Pons (tissue), 1 donor: ENCODE data around the gene ANO8.

Source experiments
- DNase-seq: peaks from one replicate; pipeline ENCODE4 v3.0.0-alpha.2; 2016; ENCODE audit warnings: low spot score

ANO8 gene

DNA sequence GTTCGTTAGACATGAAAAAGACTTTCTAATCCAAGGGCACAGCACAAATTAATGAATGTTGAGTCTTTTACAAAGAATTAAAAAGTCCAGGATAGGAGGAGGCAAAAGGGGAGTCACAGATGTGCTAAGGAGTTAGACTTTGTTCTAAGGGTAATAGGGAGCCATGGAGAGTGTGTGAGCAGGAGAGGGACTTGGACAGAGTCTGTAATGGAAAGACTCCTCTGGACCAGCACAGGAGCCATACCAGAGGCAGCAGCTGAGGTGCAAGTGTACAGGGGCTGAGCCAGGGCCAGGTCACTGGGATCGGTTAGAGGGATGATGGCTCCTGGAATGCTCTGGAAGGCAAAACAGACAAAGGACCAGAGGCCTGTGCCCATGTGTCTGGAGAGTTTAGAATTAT, 13.2 kb upstream of the ANO8 start:
- no peak for DNase-seq

DNA sequence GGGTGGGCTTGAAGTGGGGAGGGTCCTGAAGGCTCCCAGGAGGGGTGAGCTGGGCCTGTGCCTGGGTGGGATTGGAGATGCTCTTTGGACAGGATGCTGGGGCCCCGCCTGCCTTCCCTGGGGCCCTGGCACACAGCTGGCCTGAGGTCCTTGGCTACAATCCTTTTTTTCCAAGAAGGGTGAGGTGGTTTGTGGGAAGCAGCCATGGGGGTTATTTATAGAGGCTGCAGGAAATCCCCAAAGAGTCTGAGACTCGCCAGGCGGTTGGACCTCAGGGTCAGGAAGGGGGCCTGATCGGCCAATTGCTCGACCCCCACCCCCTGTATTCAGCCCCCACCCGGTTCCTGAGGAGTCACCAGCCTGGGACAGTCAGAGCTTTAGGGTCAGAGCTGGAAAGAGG, 12.7 kb upstream of the ANO8 start:
- DNase-seq, result no peak

DNA sequence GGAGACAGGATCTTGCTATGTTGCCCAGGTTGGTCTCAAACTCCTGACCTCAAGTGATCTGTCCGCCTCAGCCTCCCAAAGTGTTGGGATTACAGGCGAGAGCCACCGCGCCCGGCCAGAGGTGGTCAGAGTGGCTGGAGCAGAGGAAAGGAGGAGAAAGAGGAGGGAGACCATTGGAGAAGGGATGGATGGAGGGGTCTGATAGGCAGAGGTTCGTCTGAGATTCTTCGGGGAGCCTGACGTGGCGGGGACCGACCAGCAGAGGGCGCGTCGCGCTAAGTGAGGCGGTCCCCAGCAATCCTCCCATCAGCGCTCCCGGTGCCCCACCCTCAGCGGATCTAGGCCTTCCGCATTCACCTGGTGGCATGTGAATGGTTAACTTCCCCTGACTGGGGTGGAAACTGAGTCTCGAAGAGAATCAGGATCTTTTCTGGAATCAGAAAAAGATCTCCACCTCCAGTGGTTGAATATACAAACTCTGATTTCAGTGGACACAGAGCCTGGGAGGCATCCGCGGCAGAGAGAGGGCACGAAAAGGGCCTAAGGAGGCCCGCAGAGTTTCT, 11.5 kb upstream of the ANO8 start:
- DNase-seq, result peak; percentile 34

DNA sequence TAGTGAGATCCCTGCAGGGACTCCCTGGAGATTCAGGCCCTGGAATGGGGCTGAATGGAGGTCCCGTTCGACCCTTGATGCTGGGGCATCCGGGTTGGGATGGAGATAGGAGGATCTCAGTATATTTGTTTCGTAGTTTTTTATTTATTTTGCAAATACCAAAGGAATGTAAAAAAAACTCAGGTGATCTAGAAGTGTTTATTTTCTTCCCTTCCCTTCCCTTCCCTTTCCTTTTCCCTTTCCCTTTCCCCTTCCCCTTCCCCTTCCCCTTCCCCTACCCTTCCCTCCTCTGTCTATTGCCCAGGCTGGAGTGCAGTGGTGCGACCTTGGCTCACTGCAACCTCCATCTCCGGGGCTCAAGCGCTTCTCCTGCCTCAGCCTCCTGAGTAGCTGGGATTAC, 7.2 kb upstream of the ANO8 start:
- DNase-seq, result no peak

DNA sequence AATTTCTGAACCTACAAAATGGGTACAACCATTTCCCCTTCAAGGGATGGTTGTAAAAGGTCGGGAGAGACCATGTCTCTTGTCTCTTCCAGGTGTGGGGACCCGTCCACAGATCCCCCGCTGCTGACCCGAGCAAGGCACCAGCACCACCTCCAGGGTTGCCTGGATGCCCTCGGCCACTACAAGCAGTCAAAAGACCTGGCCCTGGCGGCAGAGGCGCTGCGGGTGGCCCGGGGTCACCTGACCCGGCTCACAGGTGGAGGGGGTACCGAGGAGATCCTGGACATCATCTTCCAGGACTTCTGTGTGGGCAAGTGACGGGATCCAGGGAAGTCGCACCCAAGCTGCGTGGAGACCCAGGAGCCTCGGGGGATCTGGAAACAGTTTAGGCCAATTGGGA, 6.7 kb upstream of the ANO8 start:
- DNase-seq, result no peak

DNA sequence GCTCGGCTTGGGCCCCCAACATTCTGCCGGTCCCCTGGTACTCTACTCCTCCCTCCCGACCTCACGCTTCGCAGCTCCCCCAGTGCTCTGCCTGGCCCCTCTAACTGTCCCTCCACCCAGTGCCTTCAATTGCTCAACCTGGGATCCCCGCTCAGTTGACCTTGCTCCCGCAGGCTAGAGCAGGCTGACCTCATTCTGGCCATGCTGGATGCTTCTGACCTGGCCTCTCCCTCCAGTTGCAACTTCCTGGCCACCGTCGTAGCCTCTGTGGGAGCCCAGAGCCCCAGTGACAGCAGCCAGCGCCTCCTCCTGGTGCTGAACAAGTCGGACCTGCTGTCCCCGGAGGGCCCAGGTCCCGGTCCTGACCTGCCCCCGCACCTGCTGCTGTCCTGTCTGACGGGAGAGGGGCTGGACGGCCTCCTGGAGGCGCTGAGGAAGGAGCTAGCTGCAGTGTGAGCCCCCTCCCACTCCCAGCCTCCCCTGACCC, 6.3 kb upstream of the ANO8 start:
- no peak for DNase-seq

DNA sequence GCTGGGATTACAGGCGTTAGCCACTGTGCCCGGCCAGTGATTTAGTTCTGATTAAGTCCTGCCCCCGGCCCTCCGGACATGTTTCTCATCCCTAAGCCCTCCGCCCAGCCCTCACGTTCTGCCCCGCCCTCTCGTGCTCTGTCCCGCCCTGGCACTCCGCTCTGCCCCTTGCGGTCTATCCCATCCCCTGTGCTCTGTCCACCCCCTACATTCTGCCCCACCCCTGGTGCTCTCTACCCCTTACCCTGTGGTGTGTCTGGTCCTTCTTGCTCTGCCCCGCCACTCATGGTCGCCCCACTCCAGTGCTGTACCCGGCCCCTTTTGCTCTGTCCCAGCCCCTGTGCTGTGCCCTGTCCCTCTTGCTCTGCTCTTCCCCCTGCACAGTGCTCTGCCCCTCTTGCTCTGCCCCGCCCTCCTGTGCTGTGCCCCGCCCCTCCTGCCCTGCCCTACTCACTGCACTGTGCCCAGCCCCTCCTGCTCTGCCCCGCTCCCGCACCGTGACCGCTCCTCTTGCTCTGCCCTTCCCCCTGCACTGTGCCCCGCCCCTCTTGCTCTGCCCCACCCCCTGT, 5.7 kb upstream of the ANO8 start:
- DNase-seq, result no peak

DNA sequence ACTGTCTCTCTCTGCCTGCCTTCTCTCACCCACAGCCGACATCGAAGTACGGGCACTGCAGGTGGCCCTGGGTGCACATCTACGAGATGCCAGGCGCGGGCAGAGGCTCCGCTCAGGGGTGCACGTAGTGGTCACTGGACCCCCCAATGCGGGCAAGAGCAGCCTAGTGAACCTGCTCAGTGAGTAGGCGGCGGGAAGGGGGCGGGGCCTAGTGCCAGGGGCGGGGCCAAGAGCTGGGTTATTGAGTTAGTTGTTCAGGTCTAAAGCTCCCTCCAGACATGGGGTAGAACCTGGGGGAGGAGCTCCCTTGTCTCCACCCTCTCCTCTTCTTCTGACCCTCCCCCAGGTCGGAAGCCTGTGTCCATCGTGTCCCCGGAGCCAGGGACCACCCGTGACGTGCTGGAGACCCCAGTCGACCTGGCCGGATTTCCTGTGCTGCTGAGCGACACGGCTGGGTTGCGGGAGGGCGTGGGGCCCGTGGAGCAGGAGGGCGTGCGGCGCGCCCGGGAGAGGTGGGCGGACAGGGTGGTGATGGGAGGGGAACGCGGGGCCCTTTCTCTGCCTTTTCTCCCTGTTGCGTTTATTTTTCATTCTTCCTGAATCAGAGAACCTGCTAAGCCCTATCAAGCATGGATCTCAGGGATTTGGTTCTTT, 4.6 kb upstream of the ANO8 start:
- DNase-seq, result no peak

DNA sequence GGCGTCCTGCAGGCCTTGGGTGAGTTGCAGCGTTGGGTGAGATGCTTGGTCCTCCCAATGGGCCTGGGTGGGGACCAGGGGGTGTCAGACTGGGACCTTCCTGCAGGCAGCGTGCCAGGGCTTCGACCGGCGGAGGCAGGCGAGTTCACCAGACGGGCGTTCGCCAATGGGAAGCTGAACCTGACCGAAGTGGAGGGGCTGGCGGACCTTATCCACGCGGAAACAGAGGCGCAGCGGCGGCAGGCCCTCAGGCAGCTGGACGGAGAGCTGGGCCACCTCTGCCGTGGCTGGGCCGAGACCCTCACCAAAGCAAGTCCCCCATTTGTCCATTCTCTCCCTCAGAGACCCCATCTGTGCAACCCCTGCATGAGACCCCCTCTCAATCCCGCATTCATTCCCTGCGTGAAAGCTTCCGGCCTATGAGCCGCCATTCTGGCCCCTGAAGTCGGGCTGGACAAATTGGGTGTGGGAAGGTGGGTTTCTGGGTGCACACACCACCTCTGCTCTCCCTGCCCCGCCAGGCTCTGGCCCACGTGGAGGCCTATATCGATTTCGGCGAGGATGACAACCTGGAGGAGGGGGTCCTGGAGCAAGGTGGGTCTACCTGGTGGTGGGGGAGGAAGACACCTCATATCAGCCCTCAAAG, 3.9 kb upstream of the ANO8 start:
- DNase-seq, result no peak

DNA sequence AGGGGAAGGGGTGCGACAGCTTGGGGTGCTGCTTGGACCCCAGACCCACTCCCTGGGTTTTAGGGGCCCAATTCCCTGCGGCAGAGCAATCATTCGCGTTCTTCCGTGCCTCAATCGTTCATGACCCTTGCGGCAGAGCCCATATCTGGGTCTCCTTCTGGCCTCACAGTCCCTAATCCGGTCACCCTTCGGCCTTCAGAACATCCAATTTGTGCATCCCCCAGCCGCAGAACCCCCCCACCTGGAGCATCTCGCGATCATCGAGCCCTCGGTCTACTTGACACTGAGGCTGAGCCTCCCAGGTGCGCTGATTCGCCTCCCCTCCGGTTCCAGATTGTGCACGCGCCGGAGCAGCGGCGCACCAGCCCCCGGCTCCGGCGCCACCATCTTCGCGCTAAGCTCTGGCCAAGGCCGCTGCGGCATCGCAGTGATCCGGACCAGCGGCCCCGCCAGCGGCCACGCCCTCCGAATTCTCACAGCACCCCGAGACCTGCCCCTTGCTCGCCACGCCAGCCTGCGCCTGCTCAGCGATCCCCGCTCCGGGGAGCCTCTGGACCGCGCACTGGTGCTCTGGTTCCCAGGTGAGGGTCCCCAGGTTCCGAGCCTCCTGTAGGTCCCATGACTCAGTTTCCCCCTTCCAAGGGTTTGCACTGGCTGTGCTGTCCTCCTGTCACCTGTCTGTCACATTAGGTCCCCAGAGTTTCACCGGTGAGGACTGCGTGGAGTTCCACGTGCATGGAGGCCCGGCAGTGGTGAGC, 3.2 kb upstream of the ANO8 start:
- DNase-seq, result peak; percentile 24

DNA sequence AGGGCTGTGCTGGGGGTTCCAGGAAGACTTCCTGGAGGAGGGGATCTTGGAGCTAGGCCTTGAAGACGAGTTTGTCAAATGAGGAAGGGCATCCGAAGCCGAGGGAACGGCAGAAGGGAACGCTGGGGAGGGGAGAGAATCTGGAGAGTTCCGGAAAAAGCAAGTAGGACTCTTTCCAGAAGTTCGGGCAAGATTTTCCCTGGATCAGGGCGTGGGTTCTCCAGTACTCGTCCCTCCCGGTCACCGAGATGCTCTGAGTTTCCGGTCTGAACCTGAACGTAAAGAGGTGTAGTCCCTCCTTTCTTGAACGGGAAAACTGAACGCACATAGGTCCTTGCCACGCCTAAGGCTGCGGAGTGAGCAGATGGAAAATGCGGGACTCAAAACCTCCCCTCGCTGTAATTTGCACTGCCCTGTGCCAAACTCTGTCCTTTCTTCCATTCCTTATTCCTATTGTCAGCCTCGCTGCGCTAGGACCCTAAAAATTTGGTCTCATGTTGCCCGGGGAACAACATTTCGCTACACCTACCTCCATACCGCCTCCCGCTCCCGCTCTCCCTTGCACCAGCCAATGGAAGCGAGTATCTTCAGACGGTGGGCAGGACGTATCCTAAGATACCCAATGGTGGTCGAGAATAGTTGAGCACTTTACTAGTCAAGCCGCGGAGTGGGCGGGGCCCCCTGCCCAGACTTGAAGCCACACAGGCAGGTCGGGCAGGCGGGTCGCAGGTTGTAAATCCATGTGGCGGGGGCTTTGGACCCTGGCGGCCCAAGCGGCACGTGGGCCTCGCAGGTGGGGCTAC, 2.4 kb upstream of the ANO8 start, which contains the start of gene GTPBP3:
TSS of gene GTPBP3 (plus strand) at position 682 of the 803 bp plus-strand sequence. CDS start at position 741, 59 bp downstream.
- peak; percentile 99 for DNase-seq

DNA sequence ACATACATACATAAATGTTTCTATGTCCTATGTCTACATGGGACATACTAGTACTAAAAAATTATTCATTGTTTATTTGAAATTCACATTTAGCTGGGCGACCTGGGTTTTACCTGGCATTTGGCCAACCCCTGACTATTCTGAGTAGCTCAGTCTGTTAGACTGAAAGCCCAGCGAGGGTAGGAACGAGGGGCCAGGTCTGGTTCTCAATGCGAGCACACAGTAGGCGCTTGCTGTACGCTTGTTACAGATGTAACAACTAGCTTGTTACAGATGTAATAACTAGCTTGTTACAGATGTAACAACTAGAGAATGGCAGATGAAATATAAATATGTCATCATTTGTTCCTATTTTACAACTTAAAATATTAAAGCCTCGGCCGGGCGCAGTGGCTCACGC, 920 bp upstream of the ANO8 start:
- DNase-seq, result no peak

DNA sequence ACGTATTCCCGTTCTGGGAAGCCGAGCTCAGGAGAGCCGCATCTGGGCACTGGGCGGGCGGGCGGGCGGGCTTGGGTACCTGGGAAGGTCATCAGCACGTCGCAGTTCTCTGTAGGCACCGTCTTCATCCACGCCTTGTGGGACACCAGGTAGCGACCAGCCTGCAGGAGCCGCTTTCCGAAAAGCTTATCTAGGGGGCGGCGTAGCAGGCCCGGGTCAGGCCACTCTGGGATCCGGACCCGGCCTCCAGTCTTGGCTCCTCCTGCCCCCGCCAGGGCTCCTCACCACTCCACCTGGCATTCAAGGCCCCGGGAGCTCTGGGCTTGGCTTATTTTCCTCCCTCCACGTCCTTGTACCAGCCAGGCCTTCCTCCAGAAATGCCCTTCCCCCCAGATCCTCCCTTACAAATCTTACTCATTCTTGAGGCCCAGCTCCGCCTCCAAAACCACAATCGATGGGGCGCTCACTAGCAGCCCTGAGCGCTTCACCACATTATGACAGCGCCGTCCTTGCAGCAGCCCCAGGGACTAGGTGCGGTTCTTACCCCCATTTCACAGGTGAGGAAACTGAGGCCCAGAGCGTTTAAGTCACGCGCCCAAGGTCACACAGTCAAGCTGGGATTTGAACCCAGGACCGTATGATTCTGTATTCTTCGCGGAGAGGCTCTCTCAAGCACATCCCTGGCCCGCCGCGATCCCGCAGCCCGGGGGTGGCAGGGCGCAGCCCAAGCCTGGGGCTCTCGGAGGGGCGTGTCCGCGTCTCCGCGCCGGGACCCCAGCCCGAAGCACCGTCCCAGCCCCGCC, 843 bp downstream of the ANO8 start:
- no peak for DNase-seq

DNA sequence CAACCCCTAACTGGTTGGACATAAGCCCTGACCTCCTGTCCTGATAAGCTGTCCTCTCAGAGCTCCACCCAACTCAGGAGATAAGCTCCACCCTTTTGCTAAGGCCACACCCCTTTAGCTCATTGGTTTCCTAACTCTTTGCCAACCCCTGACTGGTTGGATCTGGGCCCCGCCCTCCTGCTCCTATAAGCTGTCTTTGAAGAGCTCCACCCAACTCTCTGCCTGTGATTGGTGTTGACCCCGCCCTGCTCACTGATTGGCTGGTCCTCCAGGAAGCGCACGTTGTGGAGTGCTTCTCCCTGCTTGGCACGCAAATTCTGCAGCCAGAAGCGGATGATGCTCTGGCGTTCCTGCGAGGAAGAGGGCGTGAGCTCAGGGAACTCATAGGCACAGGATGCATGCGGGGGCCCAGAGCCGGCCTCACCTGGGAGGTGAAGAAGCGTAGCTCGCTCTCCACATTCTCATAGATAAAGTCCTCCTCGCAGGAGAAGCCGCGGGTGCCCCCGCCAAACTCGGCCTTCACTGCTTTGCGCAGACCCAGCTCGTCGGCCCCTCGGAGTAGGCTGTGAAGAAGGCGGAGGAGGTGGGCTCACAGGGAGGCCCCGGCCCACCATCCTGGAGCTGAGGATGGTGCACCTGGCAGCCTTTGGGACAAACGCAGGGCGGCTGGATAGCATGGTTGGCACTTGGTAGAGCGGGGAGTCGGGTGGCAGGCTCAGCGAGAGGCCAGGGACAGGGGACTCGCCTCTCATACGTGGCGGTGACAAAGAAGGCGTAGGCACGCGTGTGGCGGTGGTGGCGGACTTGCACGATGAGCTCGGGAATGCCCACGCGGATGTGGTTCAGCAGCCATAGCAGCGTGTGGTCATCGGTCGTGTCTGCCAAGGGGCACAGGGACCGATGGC, 1.7 kb downstream of the ANO8 start:
- peak; percentile 37 for DNase-seq

DNA sequence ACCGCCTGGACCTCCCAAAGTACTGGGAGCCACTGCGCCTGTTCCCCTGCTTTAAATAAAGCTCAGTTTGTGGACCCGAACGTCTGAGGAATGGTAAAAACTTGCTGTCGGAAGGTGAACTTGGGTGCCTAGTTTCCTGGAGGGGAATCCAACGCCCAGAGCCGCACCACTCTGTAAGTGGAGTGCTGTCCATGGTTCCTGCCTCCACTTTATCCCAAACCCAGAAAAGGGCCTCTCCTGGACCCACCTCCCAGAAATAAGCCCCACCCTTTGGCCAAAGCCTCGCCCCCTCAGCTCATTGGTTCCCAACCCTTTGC, 2.3 kb downstream of the ANO8 start:
- DNase-seq, result no peak

DNA sequence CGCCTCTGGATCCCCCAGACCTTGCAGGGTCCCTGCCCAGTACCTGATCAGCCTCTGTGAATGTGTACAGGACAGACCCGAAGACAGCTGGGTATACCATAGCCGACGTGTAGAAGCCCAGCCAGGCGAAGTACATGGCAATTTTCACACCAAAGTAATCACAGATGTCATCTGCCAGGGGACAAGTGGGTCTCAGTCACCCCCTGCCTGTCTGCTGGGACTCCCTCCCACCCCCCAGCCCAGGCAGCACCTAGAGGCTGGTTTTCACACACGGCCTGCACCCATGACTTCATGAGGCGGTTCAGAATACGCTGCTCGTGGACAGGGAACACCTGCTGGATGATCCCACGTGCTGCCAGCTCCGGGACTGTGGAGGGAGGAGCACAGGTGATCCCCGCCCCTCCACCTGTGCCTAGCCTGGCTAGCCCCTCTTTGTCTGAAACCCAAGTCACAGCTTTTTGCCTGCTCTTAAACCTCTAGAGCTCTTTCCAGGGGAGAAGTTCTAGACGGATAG, 3.6 kb downstream of the ANO8 start:
- no peak for DNase-seq

DNA sequence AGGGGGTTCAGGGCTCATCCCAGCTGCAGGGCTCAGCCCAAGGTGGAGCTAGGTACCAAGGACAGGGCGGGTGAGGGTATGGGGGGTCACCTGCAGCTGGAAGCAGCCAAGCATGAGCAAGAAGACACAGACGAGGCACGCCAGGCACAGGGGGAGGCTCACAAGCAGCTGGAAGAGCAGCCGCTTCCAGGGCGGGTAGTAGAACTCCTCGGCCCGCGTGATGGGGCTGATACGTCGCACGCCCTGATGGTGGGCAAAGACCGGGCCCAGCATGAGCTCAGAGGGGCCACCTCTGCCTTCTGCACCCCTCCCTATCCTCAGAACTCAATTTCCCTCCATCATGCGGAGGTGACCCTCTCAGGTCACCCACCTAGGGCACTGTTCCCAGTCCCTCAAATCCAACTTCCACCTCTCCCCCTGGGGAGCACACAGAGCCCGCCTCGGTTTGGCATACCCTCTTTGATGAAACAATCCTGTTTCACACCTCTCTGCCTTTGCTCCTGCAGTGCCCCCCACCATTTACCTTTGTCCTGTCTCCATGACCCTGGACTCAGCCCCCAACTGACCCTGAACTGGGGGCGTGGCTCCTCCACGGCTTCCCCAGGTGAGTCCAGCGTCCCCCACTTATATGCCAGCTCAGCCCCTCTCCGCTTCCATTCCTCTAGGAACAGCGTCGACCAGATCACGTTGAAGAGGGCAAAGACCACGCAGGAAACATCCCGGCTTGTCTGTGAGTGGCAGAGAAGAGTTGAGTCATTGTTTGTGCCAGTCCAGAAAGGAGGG, 4.2 kb downstream of the ANO8 start:
- no peak for DNase-seq

DNA sequence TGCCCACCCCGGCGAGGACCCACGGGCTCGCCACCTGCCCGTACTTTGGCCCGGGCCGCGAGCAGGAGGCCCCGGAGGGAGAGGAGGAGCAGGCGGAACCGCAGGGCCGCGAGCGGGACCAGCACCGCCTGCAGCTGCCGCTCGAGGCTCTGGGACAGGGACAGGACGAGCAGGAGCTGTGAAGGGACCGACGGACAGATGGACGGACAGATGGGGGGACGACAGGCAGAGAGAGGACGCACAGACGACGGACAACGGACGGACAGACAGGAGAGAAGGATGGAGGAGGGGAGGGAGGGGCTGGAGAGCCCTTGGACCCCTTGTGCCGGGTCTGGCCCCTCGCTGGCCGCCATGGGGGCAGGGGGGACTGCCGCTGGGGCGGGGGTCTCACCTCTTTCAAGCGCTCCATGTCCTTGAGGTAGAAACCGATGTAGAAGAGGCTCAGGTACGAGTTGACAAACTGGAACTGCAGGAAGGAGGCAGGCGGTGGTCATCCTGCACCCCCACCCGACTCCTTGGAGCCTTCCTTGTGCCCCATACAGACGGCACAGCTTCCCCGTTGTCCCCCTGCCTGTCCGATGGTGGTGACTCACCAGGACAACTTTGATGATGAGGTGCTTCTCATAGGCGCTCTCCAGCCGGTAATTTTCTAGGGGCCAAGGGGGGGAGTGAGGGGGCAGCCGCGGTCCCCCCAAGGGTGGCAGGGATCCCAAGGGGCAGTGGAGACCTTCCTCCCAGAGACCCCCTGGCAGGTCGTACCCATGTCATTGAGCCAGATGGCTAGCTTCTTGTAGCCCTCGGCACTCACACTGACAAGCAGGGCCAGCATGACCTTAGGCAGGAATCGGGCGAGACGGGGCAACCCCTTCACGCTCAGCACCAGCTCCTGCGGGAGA, 5.0 kb downstream of the ANO8 start:
- no peak for DNase-seq
